GM19455 (cell line): ENCODE measurements around the gene TNS1.

Experiments used
- ATAC-seq: cut with Tn5 transposase; IDR thresholded peaks from one replicate; pipeline ENCODE4 v1.9.1; 2021; ENCODE audit not compliant: unreplicated experiment

The TNS1 gene

DNA sequence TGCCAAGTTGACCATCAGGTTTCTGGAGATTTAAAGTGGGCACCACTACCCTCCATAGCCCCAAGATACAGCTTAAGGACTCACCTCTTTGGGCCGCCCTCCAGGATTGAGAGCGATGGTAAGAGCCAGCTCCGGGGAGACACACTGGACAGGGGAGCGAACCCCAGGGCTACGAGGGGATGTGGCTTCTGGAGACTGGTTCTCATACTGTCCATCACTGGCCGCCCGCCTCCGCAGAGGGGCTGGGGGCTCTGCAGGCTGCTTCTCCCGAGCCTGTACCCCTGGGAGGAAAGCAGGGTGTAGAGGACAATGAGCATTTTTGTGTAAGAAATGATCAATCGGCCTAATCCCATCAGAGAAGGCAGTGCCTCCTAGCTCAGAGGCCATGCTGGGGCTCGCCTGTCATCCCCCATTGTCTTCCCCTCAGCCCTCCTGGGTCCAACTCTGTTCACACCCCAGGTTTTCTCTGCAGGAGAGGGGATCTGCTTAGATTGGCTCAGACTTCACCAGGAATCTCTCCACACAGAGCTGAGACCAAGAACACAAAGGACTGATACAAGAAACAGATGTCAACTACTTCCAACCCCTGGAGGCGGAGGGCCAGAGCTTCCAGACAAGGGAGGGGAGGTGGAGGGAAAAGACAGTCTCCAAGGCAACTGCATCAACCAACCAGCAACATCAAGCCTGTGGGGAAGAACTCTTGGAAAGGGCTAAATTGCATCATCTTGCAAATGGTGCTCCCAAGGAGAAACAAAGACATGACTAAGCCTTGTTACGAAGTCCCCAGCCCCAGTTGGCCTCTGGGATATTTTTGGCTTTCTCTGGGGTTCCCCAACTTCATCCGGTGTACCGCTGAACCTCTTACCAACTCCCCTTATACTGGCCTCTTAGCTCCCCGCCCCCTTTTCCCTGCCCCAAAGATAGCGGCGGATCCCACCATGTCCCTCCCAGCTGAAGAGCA, 166.6 kb downstream of the TNS1 start:
- no peak for ATAC-seq

DNA sequence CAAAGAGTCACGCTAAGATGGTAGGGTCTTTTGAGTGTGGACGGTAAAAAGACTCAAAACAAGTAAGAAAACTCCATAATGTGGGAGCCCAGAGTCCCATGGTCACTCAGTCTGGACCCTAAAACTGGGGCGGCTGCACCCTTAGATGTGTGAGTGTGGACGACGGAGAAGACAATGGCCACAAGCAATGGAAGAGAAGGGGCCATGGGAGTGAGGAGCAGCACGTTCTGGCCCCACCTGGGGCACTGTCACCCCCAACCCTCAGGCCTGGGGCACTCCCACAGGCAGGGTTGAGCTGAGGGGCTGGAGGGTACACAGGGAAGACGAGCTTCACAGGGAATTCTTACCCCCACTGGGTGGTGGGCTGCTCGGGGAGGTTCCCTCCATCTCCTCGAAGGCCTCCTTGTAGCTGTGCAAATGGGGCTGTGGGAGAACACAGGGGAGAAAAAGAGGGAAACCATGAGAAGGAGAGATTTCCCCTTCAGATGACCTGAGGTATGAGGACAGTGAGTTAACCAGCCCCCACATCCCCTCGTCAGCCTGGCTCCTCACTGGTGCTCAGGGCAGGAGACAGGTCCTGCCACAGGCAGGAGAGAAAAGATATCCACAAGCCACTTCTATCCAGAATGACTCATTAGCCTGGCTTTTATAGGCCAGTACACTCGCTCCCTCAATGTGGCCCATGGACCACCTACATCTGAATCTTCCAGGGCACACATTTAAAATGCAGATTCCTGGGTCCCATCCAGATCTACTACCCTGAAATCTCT, 167.9 kb downstream of the TNS1 start:
- ATAC-seq: no peak

DNA sequence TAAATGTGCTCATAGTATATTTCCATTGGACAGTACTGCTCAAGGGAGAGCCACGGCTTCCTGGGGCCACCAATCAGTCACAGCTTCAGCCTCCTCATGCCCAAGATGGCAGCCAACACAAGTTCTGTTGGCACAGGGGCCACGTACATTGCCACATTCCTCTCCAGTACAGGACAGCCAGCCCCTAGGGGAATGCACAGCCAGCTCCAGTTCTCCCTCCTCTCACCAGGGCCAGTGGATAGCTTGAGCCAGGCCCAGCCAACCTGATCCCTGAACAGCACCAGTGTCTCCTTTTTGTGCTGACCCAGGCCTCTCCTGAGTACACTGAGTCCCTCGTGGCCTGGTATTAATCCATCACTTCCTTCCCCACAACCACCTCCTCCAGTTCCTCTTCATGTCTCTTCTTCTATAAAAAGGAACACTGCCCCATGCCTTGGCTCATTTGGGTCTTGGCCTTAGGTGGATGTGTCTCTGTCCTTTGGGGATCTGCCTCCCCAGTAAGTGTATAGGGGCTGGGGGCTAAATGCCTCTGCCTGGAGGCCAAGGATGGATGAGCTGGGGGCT, 168.7 kb downstream of the TNS1 start:
- no peak for ATAC-seq

DNA sequence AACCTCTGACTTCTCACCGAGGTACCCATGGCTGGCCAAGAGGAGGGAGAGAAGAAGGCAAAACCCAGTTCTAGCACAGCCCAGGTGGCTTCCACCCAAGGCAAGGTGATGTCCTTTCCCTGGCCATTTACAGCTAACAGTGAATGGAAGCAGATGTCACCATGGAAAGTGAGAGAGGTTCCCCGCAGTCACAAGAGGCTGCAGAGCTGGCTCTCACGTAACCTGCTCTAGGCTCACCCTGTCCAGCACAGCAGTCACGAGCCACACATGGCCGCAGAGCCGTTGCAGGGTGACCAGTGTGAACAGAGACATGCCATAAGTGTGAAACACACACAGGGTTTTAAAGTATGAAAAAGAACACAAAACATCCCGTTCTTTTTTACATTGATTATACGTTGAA, 169.4 kb downstream of the TNS1 start:
- ATAC-seq: no peak

DNA sequence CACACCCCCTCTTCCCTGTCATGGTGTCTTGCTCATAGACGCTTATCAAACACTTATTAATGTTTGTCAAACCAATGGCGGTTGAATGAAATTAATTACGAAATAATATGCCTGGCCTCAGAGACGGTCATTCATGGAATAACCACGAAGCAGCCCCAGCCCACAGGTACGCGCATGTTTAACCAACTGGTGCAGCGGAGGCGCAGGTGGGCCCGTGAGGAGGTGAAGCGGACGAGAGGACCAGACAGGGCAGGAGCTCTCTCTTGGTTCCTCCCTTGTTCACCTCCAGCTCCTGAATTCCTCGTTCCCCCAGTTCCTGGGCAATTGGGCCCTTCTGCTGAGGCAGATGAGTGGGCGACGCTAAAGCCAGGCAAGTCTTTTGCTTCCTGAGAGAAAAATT, 169.8 kb downstream of the TNS1 start:
- no peak for ATAC-seq

DNA sequence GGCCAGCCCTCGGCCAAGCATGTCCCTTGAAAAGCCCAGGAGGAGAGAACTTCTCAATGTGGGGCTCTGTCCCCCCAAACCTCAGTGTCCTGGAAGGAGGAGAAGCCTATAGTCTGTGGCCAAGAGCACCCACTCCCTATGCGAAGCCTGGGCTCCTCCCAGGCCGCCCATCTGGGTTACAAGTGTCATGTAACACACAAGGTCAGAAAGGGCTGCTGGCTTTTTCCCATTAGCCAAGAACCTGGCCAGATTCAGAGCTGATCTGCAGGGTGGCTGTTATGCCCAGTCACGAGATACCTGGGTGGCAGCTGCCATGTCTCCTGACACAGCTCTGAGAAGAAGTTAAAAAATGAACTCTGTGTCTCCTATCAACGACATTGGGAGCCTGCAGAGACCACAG, 170.7 kb downstream of the TNS1 start:
- no peak for ATAC-seq

DNA sequence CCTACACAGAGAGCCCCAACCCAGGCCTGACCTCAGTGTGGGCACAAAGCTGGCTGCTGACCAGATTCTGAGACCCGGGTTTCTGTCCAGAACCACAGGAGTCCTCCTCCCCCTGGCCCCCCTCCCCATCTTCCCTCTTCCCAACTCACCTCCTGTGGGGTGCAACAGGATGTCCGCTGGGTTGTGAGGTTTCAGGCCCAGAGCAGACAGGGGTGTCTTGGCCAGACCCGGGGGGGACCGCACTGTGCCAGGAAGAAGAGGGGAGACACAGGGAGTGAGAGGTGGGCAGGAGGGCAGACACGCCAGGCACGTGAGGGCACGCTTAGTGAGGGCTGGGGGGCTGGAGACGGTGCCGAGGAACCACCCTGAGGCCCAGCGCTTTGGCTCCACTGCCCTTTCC, 171.5 kb downstream of the TNS1 start:
- no peak for ATAC-seq

DNA sequence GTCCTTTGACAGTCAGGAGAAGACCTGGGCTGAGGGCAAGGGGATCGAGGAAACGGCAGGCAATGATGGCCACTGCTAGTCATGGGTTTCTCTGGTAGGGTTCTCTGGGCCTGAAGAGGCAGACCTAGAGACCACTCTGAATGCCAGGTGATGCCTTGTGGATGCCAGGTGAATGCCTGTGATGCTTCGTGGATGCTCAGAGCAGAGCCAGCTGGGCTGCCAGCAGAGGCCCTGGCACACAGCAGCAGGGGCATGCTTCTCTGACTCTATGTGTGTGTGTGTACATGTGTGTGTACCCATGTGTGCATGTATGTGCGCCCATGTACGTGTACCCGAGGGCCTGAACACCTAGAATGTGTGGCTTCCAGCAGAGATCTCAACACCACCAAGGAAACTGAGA, 172.0 kb downstream of the TNS1 start:
- ATAC-seq: no peak

DNA sequence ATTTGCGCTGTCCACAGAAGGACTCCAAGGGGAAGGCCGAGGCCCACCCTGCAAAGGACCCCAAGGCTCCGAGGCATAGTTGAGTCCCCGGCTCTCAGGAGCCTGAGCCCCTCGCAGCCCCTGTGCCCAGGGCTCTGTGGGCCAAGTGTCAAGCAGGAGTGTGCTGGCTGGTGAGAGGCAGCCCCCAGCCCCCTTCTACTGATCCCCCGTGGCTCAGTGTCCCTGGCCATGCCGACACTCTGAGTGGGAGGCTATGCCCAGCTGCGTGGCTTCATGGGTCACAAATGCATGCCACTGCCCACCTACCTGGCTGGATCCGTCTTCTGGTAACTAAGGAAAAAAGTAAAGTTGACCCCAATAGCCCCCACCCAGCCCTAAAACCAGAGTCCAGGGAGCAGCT, 172.7 kb downstream of the TNS1 start:
- ATAC-seq: no peak

DNA sequence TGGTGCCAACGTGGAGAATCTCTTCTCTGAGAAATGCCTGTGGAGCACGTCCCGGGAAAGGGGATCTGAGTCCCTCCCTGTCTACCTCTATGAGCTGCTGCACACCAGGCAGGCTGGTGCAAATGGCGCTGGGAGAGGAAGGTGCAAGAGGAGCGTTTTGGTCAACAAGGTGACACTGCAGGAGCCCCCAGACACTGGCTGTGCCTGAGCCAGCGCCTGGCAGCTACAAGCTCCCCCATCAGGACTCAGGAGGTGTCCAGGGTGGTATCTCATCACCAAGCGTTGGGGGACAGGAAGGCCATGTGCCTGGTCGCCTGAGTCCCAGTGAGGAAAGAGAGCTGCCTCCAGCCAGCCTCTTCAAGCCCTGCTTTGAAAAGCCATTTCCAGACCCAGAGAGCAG, 173.4 kb downstream of the TNS1 start:
- ATAC-seq: no peak

DNA sequence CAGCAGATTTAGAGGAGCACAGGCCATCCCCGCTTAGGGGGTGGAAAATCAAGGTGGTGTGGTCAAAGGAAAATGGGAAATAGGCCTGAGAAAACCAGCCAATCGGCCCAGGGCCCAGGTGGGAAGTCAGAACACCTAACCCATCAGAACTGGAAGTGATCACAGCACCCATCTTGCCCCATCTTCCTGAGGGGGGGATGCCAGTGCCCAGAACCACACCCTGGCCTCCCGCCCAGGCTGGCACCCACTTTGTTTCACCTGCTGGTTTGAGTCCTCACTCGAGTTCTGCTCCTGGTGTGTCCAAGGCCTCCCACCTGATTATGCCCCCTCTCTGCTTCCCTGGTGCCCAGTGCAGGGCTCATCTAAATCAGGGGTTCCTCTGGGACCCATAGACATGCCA, 174.5 kb downstream of the TNS1 start:
- ATAC-seq: no peak

DNA sequence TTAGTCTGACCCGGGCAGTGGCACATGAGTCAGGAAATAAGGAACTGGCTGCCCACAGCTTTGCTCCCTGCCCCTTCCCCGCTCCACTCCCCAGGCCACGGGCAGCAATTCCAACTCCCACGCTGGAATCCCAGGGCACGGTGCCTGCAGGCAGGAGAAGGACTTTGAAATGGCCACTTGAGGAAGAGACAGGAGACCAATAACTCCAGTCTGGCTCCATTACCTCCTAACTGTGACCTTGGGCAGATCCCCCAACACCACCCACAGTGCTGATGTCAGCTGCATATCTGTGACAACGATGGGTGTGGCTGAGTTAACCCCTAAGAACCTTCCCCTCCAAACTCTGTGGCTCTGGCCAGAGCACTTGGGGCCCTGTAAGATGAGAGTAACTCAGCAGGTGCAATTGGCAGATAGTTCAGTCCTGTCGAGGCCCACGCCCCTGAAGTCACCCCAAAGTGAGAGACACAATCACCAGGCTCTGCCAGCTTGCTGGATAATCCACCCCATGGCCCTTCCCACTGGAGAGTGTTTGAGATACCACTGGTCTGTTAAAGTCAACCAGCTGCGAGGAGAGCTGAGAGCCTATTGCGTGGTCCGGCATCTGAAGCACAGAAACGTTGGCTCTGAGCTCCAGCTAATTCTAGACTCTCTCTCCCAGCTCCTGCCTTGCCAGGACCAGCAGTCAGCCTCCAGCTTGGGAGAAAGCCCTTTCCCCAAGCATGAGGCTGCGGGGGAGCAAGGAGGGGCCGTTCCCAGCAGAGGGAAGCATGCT, 175.2 kb downstream of the TNS1 start:
- no peak for ATAC-seq

DNA sequence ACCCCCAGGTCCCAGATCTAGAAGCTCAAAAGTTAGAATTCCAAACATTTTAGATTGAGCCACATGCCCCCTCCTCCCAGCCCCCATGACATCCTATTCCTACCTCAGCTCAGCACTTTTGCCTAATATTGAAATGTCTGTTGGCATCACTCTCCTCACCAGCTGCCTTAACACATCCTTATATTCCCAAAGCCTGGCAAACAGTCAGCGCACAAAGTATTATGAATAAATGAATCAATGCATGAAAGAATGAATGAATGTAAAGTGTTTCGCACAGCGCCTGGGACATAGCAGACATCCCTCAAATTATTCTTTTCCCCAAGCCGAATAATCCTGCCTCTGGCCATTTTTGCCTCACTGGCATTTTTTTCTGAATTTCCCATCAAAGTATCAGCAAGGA, 175.8 kb downstream of the TNS1 start:
- no peak for ATAC-seq

DNA sequence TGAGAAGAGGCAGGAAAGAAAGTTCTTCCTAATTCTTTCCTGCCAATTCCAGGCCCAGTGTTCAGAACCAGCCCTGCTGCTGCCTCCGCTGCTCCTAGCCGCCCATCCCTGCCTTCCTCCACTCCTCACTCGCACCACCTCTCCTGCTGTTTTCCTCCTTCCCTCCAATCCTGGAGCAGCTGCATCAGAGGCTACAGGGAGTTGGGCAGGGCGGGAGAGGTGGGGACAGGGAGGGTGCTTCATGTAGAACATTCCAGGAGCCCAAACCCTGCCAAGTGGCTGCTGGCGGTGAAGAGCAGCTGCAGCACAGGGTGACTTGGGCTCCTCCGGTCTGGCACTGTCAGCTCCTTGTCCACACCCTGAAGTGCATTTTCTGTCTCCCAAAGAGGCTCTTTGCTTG, 176.3 kb downstream of the TNS1 start:
- ATAC-seq: no peak

DNA sequence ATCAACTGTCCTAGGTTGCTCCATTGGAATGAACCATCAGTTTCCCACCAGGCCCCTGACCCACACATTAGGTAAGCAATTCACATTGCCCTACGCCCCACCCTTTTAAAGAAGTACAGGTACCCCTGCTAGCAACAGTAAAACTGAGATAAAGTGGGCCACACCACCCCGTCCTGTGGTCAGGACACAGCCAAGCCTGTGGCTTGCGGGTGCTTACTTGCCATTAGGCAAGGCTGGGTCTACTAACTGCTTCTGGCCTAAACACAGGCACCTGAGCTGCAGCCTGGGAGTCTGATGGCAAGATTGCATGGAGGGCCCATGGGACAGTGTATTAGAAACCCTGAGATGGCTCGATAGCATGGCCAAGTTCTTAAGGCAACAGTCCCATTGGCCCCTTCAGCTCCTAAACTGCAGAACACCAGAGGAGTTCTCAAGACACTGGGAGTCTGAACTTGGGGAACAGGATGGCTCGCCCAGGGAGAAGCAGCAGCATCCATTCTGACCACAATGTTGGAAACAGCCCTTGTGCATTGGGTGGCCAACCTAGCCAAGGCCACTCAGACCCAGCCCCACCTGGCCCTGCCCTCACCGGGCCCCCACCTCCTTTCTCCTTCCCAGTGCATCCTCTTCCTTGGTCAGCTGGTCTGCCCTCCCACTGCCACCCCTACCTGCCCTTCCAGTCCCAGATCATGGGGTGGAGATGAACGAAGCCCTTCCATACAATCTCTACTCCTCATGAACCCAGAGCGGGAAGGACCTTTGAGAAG, 177.1 kb downstream of the TNS1 start:
- ATAC-seq: no peak

DNA sequence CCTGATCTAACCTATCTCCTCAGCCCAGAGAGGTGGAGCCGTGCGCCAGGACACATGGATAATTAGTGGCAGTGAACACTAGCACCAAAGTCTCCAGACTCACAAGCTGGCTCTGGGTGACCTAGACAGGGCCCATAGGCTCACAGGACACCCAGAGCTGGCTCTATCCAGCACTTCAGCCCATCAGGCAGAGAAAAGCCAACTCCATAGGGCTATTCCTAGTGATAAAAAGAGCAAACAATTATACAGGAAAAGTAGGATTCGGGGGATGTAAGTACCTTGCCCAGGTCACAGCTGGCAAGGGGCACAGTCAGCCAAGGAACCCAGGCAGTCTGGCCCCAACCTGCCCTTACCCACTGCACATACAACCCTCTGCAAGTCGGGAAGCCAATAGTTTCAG, 178.6 kb downstream of the TNS1 start:
- no peak for ATAC-seq

DNA sequence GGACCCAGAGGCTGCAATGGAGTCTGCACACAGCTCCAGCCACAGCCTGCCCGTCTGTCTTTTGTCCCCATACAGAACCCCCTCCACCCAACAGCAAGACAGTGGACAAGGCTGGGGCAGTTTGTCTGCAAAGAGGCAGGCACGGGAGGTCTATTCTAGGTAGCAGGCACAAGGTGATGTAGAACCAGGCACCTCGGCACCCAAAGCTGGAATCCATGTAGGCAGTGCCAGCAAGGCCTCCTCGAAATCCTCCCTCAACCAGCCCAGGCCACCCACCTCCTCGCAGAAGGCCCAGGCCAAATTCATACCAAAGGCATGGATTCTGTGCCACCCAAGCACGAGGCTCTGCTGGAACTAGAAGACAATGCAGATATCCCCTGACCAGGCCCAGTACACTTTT, 179.2 kb downstream of the TNS1 start:
- ATAC-seq: no peak

DNA sequence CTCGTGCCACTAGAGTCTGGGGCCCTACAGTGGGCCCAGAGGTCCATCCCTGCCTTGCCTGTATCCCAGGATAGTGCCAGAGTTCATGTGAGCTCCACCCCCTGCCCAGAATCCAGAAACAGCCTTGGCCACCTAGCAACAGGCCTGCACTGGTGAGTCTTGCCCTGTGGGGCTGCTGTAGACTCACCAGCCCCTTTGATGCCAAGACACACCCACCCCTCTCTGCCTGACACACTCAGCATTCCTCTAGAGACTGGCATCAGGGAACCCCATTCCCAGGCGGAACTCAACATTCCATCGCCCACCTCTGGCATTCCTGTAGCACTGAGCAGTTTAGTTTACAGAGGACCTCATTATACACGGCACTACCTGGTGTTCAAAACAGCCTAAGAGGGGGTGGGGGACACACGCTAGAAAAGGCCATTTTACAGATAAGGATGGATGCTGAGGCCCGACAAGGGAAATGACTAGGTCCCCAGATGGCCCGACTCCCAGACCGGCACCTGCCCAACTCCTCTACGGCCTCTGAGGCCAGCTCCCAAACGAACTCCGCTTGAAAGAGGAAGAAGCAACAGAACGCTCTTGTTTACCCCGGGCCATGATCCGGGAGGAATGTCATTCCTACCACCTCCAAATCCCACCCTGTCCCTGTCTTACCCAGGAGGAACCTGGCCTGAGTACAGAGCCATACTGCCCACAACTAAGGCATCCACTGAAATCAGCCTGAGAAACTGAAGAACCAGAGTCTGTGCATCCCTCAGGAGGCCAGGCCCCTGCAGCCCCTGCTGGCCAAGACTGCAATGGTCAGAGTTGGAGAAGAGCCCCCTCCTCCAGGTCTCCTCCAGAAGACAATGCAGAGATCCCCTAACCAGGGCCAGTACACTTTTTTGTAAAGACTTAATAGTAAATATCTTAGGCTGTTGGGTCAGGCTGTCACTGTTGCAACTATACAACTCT, 180.2 kb downstream of the TNS1 start:
- no peak for ATAC-seq

DNA sequence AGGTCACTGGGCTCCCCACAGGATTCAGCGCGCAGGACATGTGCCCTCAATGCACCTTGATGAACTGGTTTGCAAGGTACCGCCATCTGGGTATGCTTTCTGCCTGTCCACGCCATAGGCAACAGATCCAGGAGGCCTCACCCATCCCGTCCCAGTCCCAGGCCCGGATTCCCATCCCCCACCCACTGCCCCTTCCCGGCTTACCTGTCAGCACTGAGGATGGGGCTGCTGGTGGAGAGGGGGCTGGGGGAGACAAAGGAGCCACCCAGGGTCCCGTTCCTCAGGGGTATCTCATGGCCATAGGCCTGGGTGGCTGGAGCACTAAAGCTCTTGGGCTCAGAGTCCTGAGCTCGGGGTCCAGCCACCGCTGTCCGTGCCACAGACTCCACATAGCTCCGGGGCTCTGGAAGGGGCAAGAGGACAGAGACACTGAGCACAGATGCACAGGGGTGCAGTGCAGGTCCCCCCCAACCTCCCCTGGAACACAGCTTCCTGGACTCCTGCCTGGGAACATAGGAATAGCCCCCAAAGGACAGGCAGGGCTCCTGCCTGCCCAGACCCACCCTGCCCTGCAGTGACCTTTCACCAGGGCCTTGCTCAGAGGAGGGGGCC, 181.2 kb downstream of the TNS1 start:
- no peak for ATAC-seq
